ENCODE results near the gene CCDC197.

Gene CCDC197

GRCh38 chr14:93961620-93962019 lies 35.5 kb upstream of the CCDC197 start:
- no peak for DNase-seq (ENCODE audit: low read depth in 2 of 2)

- DNase-seq (ENCODE audit: low read depth in 2 of 2), result peak; percentile 36 to 38
Measured at GRCh38 chr14:93962701-93963601, 34.1 kb upstream of the CCDC197 start.

GRCh38 chr14:93963692-93964091 lies 33.4 kb upstream of the CCDC197 start:
- no peak for DNase-seq (ENCODE audit: low read depth in 2 of 2)

- DNase-seq (ENCODE audit: low read depth in 2 of 2), result no peak
Measured at GRCh38 chr14:93964281-93964680, 32.8 kb upstream of the CCDC197 start.

- DNase-seq (ENCODE audit: low read depth in 2 of 2), result no peak
Measured at GRCh38 chr14:93964820-93965286, 32.2 kb upstream of the CCDC197 start.

GRCh38 chr14:93965287-93965821 lies 31.7 kb upstream of the CCDC197 start:
- no peak for DNase-seq (ENCODE audit: low read depth in 2 of 2)

GRCh38 chr14:93965946-93966474 lies 31.1 kb upstream of the CCDC197 start:
- no peak for DNase-seq (ENCODE audit: low read depth in 2 of 2)

GRCh38 chr14:93967637-93968250 lies 29.4 kb upstream of the CCDC197 start:
- no peak for DNase-seq (ENCODE audit: low read depth in 2 of 2)

- no peak for DNase-seq (ENCODE audit: low read depth in 2 of 2)
Measured at GRCh38 chr14:93969082-93969828, 27.8 kb upstream of the CCDC197 start.

GRCh38 chr14:93970585-93970964 lies 26.5 kb upstream of the CCDC197 start:
- peak; percentile 64 to 65 for DNase-seq (ENCODE audit: low read depth in 2 of 2)

- peak; percentile 33 to 42 for DNase-seq (ENCODE audit: low read depth in 2 of 2)
Measured at GRCh38 chr14:93970965-93971634, 26.0 kb upstream of the CCDC197 start.

GRCh38 chr14:93971635-93972027 lies 25.5 kb upstream of the CCDC197 start:
- no peak for DNase-seq (ENCODE audit: low read depth in 2 of 2)

- DNase-seq (ENCODE audit: low read depth in 2 of 2), result no peak
Measured at GRCh38 chr14:93972618-93973205, 24.4 kb upstream of the CCDC197 start.

- DNase-seq (ENCODE audit: low read depth in 2 of 2), result no peak
Measured at GRCh38 chr14:93973607-93974006, 23.5 kb upstream of the CCDC197 start.

- DNase-seq (ENCODE audit: low read depth in 2 of 2), result no peak
Measured at GRCh38 chr14:93974299-93974698, 22.8 kb upstream of the CCDC197 start.

GRCh38 chr14:93974833-93975232 lies 22.3 kb upstream of the CCDC197 start:
- DNase-seq (ENCODE audit: low read depth in 2 of 2), result no peak

- DNase-seq (ENCODE audit: low read depth in 2 of 2), result no peak
Measured at GRCh38 chr14:93975791-93976476, 21.2 kb upstream of the CCDC197 start.

- no peak for DNase-seq (ENCODE audit: low read depth in 2 of 2)
Measured at GRCh38 chr14:93976477-93977057, 20.5 kb upstream of the CCDC197 start, which contains the start of gene ASB2. TSS of gene ASB2 (minus strand) at chr14:93976570. CDS start at chr14:93964539, 12,031 bp downstream.

- DNase-seq (ENCODE audit: low read depth in 2 of 2), result no peak
Measured at GRCh38 chr14:93977171-93977570, 19.9 kb upstream of the CCDC197 start.
